Activated CD8-positive, alpha-beta T cell treated with anti-CD3 and anti-CD28 coated beads, Interleukin-2, amount 10 ng/mL, durations not matched to agents 7 days and 5 days (primary cell): ENCODE measurements around the gene CDYL. TPM values are rescaled to one million over a fixed set of nuclear protein-coding genes. Genes with fewer than 3 reads are reported as not detected.
A peak's percentile ranks its signal among the peaks of the same experiment; 100 is the strongest.

Experiments used
- ATAC-seq: fragments of 150-1000 bp; cut with Tn5 transposase; one replicate; pipeline ENCODE4 v1.10.0; 2021; ENCODE audit warnings: moderate library complexity
- CTCF ChIA-PET: fragments of 350-600 bp; sonication (Branson Sonifier 250); formaldehyde crosslinking; loops from one replicate; lab custom pipeline; 2021; ENCODE audit warnings: antibody characterized with exemption; lab: Charles Lee
- POLR2A ChIA-PET: fragments of 350-600 bp; sonication (Branson Sonifier 250); formaldehyde crosslinking; loops from one replicate; lab custom pipeline; 2021; ENCODE audit warnings: antibody characterized with exemption; lab: Charles Lee
- DNase-seq: peaks from one replicate; pipeline ENCODE4 v3.0.0-alpha.2; 2020
- H3K27ac Mint-ChIP-seq: one replicate; pipeline ENCODE4 v1.8.0; 2021; ENCODE audit warnings: mild to moderate bottlenecking, mixed read lengths
- H3K27me3 Mint-ChIP-seq: one replicate; pipeline ENCODE4 v1.8.0; 2021; ENCODE audit warnings: low read depth, mixed read lengths
- H3K36me3 Mint-ChIP-seq: one replicate; pipeline ENCODE4 v1.8.0; 2021; ENCODE audit warnings: low read depth, mixed read lengths
- H3K4me1 Mint-ChIP-seq: one replicate; pipeline ENCODE4 v1.8.0; 2021; ENCODE audit warnings: low read depth, mixed read lengths
- H3K4me3 Mint-ChIP-seq: one replicate; pipeline ENCODE4 v1.8.0; 2021; ENCODE audit warnings: mild to moderate bottlenecking, mixed read lengths
- H3K9me3 Mint-ChIP-seq: one replicate; pipeline ENCODE4 v1.8.0; 2022; ENCODE audit warnings: mixed read lengths; ENCODE audit not compliant: insufficient read depth
- total RNA-seq, 2 experiments: library from RNA; stranded (reverse); gene quantifications; one replicate each; pipeline ENCODE4 v1.2.3, GENCODE V29; 2021

The CDYL gene
- total RNA-seq, 2 experiments from 2014 or later = 32.5 to 36.3 TPM

DNA sequence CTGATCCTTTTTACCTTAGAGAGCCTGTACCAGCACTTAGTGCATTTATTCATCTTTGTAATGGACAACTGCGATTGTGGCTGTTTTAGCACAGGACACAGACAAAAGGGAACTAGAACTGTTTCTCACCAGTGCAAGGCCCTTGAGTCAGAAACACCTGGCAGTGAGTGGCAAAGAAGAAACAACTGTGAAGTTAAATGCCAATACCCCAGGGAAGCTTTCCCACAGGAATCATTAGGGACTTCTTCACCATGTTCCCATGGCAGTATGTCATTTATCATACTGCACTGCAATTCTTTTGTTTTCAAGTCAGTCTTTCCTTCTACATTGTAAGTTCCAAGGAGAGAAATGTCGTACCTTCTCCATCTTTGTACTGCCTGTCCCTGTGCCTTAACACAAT lies 28.6 kb upstream of the CDYL start:
- Mint-ChIP-seq H3K36me3 (no peaks in the 10 kb centered on the region), H3K27me3 (peaks cover 8% of the 10 kb centered on the region), H3K4me1 (no peaks in the 10 kb centered on the region), H3K9me3 (no peaks in the 10 kb centered on the region), H3K27ac (no peak overlapping the region), H3K4me3 (no peak overlapping the region)
- ATAC-seq (no peak), DNase-seq (no peak)
- POLR2A ChIA-PET = no interaction called here
- CTCF ChIA-PET = no interaction called here

DNA sequence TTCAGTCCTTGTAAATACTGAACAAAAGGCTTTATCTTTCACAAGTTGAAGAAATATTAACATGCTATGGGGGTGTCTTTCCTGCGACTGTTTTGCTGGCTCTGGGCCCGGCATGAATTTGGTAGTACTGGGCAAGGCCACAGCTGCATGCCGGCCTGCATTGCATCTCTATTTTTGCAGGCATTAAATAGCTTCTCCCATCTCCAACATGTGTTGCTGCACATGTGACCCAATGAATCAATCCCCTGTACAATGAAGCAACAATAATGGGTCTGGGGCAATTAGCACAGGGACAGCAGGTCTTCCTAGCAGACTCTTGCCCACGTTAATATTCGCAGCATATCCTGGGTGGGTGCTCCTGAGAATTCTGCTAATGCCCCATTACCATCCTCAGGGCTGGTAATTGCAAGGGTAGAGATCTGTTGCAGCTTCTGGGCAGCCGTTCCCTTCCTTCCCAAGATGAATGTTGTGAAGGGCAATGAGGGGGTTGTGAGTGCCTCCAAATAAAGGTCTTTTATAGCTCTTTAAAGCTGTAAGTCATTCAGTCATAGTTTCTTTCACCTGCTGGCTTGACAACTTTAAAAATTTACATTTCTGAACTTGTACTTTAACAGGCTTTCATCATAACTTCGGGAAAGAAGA lies 24.3 kb upstream of the CDYL start:
- Mint-ChIP-seq H3K4me3 (no peak overlapping the region), H3K27me3 (peaks cover 18% of the 10 kb centered on the region), H3K27ac (no peak overlapping the region), H3K4me1 (no peaks in the 10 kb centered on the region), H3K9me3 (no peaks in the 10 kb centered on the region), H3K36me3 (no peaks in the 10 kb centered on the region)
- DNase-seq (no peak), ATAC-seq (no peak)
- CTCF ChIA-PET = no interaction called here
- POLR2A ChIA-PET = no interaction called here

DNA sequence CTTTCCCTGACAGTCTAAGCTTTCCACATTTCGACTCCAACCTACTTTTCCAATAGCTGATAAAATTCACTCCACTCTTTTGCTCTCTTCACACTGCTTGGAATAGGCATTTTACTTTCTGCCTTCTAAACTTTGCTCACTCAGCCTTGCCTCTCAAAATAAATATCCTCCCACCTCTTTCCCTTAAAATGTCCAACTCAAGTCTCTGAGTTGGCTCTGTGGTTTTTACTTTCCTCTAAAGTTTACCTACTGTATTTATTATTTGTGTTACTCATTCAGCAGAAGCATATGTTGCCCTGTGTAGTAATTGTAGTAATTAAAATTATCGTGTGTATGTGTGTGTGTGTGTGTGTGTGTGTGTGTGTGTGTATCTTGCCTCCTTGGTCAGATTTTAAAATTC lies 20.0 kb upstream of the CDYL start:
- Mint-ChIP-seq H3K4me3 (no peak overlapping the region), H3K27ac (no peak overlapping the region), H3K9me3 (no peaks in the 10 kb centered on the region), H3K4me1 (no peaks in the 10 kb centered on the region), H3K36me3 (no peaks in the 10 kb centered on the region), H3K27me3 (peaks cover 16% of the 10 kb centered on the region)
- DNase-seq = no peak
- ChIA-PET POLR2A (no interaction called here), CTCF (no interaction called here)
- ATAC-seq = no peak

DNA sequence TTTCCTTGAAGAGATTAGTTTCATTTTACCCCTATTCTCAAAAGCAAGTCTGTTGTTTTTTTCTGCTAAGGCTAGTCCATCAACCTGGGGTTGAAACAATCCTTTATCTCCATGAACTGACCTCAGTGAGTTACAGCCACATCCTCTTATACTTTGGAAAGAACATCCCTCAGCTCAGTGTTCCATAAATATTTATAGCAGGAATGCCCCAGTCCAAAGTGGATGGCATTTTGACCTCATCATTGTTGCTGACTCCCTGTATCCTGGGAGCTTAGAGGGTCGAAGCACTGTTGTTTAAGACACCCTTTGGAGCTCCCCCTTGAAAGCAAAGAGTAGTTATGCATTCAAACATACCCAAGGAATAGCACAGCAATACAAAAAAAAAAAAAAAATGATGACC lies 16.2 kb upstream of the CDYL start:
- no peak overlapping the region for H3K4me3 Mint-ChIP-seq
- DNase-seq (no peak), ATAC-seq (no peak)
- no peaks in the 10 kb centered on the region for H3K36me3 Mint-ChIP-seq
- no peaks in the 10 kb centered on the region for H3K4me1 Mint-ChIP-seq
- peaks cover 11% of the 10 kb centered on the region for H3K9me3 Mint-ChIP-seq
- ChIA-PET CTCF (no interaction called here), POLR2A (no interaction called here)
- no peak overlapping the region for H3K27ac Mint-ChIP-seq
- peaks cover 11% of the 10 kb centered on the region for H3K27me3 Mint-ChIP-seq

DNA sequence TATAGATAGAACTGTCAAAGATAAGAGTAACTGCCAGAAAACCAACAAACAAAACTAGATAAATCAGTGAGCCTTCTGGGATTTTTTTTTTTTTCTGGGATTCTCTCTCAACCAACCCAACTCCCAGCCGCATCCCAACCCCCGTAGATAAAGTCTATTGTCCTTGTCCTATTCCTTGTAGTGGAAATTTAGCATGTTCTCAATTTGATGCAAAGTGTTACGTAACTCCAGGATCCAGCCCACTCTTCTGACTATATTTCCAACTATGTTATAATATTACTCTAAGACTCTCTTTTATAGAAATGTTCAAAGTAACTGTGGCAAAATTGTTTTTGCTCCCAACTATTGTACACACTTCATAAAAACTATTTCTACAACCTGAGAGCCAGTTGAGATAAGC lies 15.4 kb upstream of the CDYL start:
- no peak for DNase-seq
- no peak for ATAC-seq
- peaks cover 11% of the 10 kb centered on the region for H3K9me3 Mint-ChIP-seq
- no peaks in the 10 kb centered on the region for H3K4me1 Mint-ChIP-seq
- H3K27me3 Mint-ChIP-seq = peaks cover 9% of the 10 kb centered on the region
- H3K4me3 Mint-ChIP-seq = no peak overlapping the region
- POLR2A ChIA-PET = no interaction called here
- H3K36me3 Mint-ChIP-seq = no peaks in the 10 kb centered on the region
- H3K27ac Mint-ChIP-seq = no peak overlapping the region
- CTCF ChIA-PET = no interaction called here

DNA sequence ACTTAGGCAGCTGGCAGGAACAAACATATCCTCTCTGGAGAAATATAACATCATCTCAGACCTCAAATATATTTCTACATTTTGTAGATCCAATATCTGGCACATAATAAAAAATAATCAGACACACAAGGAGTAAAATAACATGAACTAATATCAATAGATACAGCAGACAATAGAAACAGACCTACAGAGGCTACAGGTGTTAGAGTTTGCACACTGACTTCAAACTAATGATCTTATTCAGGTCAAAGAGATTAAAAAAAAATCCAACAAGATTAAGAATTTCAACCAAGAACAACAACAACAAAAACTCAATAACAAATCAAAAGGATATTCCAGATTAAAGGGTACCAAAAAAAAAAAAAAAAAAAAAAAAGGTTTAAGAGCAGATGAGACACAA lies 13.9 kb upstream of the CDYL start:
- DNase-seq (no peak), ATAC-seq (no peak)
- Mint-ChIP-seq H3K9me3 (peaks cover 11% of the 10 kb centered on the region), H3K4me3 (no peak overlapping the region), H3K27me3 (peaks cover 6% of the 10 kb centered on the region), H3K36me3 (no peaks in the 10 kb centered on the region), H3K27ac (no peak overlapping the region), H3K4me1 (no peaks in the 10 kb centered on the region)
- POLR2A ChIA-PET = no interaction called here
- CTCF ChIA-PET = no interaction called here

DNA sequence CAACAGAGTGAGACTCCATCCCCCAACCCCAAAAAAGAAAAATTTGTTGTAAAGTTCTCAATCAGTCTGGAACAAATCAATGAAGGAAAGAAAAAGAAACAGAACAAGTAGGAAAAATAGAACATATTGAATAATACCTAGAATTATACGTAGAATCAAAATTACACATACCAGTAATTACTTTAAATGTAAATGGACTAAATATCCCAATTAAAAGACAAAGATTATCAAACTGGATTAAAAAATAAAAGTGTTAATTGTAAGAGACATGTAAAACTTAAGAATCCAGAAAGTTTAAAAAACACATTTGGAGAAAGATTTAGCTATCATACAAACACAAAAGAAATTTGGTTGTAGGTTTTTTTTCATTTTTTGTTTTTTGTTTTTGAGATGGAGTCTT lies 12.3 kb upstream of the CDYL start:
- DNase-seq = no peak
- H3K9me3 Mint-ChIP-seq = peaks cover 11% of the 10 kb centered on the region
- CTCF ChIA-PET = no interaction called here
- no peaks in the 10 kb centered on the region for H3K36me3 Mint-ChIP-seq
- peaks cover 8% of the 10 kb centered on the region for H3K27me3 Mint-ChIP-seq
- no peak overlapping the region for H3K27ac Mint-ChIP-seq
- H3K4me3 Mint-ChIP-seq = no peak overlapping the region
- H3K4me1 Mint-ChIP-seq = no peaks in the 10 kb centered on the region
- POLR2A ChIA-PET = no interaction called here
- ATAC-seq = no peak

DNA sequence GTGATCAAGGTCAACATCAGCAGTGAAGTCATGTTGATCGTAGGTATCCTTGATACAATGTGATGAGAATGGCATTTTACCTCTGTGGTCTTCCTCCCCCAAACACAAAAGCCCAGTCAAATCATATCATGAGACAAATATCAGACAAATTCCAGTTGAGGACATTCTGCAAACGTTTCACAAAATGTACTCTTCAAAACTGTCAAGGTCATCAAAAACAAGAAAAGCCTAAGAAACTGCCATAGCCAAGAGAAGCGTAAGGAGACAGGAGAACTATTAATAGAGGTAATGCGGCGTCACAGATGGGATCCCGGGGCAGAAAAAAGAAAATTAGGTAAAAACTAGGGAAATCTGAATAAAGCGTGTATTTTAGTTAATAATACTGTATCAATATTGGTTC lies 7.4 kb upstream of the CDYL start:
- ATAC-seq (no peak), DNase-seq (no peak)
- POLR2A ChIA-PET = no interaction called here
- Mint-ChIP-seq H3K36me3 (no peaks in the 10 kb centered on the region), H3K4me1 (no peaks in the 10 kb centered on the region), H3K9me3 (peaks cover 4% of the 10 kb centered on the region), H3K27ac (no peak overlapping the region), H3K27me3 (peaks cover 18% of the 10 kb centered on the region), H3K4me3 (no peak overlapping the region)
- CTCF ChIA-PET = no interaction called here

DNA sequence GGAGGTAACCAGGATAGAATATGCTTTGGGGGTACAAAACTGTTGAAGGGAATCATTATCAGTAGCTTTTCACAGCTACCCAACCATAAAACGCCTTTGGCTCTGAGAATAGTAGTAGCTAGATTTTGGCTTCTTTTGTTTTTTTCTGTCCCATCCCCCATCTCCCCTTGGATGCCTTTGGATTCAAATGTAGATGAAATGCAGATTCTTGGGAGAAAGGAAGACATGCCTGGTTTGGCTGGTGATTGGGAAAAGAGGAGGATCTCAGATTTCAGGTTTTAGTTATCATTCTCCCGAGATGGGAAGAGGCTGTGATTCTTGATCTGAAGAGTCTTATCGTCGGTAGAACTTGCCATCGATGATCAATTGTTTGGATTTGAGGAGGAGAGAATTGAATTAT lies 3.5 kb upstream of the CDYL start:
- ChIA-PET CTCF (interaction anchor here (1.4 kb wide), 1 partner anchor 258 kb away, joined by 4 read pairs; no protein-coding TSS in a partner anchor), POLR2A (no interaction called here)
- Mint-ChIP-seq H3K27ac (no peak overlapping the region), H3K27me3 (peaks cover 27% of the 10 kb centered on the region), H3K4me1 (peaks cover 16% of the 10 kb centered on the region), H3K9me3 (peaks cover under 1% of the 10 kb centered on the region), H3K4me3 (no peak overlapping the region), H3K36me3 (peaks cover under 1% of the 10 kb centered on the region)
- ATAC-seq = no peak
- DNase-seq = no peak

DNA sequence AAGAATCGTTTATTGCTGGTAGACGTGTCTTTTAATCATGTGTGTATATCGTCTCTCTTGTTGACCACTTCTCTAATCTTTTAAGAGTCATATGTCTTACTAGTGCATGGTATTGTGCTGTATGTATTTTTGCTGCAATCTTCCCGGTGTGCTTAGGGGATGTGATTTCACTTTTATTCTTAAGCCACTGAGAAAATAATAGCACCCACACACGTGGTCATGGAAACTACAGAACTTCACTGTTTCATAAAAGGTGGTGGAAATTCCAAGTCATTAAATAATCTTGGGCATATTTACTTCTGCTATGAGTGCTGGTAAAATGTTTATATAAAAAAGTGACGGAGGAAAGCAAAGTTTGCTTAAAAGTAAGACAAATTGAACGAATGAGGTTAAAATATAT lies 3.0 kb upstream of the CDYL start:
- CTCF ChIA-PET = no interaction called here
- peaks cover 5% of the 10 kb centered on the region for H3K9me3 Mint-ChIP-seq
- DNase-seq (no peak), ATAC-seq (no peak)
- H3K4me1 Mint-ChIP-seq = peaks cover 20% of the 10 kb centered on the region
- no peak overlapping the region for H3K27ac Mint-ChIP-seq
- no peak overlapping the region for H3K4me3 Mint-ChIP-seq
- peaks cover 27% of the 10 kb centered on the region for H3K27me3 Mint-ChIP-seq
- H3K36me3 Mint-ChIP-seq = peaks cover 5% of the 10 kb centered on the region
- POLR2A ChIA-PET = no interaction called here

DNA sequence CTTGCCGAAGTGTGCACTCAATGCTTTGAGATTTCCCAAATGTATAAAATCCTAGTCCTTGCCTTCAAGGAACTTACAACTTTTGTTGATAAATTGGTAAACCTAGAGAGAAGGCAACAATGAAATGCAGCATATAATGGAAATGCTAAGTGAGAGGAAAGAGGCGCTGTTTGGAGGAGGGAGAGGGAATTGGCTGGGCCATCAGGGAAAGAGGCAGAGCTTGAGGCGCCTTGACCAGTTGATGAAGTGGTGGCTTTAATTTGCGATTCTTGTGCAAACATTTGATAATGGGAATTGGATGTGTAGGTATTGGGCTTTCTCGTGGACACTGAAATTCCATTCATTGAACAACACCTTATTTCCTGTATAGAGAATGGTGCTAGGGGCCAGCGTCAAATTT lies 1.9 kb upstream of the CDYL start:
- POLR2A ChIA-PET = no interaction called here
- H3K4me1 Mint-ChIP-seq = peaks cover 30% of the 10 kb centered on the region
- peaks cover 9% of the 10 kb centered on the region for H3K9me3 Mint-ChIP-seq

DNA sequence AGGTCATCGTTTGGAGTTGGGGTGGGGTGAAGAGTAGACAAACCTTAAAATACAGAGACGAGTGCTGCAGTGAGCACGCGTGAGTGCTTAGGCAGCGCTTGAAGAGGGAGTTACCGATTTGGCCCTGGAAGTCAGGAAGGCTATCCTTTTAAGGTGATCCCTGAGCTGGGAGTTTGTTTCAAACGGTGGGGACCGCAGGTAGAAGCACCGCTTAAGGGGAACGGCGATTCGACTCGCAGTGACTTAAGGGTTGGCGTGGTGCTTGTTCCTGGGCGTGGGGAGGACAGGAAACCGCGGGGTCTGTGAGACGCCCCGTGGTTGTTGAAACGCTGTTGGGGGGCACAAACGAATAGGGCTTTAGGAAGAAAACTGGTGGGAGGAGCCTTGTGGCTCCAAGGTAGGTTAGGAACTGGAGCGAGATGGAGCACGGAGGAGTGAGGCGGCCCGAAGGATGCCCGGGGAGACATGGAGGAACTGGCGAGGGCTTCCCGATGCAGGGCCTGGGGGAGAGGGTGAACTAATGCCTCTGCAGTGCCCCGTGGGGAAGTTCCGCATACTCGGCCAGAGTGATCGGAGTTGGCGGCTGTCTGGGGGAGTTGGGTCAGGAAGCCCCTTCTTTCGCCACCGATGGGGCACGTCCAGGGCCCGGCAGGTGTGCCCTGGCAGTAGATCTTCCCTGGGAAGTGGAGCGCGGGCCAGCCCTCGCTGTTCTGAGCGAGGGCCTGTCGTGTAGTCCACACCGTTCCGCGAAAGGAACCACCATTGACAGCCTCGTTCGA lies 1.3 kb upstream of the CDYL start:
- Mint-ChIP-seq H3K9me3 (peaks cover 9% of the 10 kb centered on the region), H3K27ac (peak overlapping the region; percentile 77), H3K4me1 (peaks cover 32% of the 10 kb centered on the region), H3K36me3 (peaks cover 12% of the 10 kb centered on the region), H3K4me3 (peak overlapping the region; percentile 73), H3K27me3 (peaks cover 24% of the 10 kb centered on the region)
- ATAC-seq = no peak
- ChIA-PET POLR2A (no interaction called here), CTCF (interaction anchor here (1.2 kb wide), 1 partner anchor 229 kb away, joined by 3 read pairs; the partner anchor contains the start of gene RPP40)
- DNase-seq = peak; percentile 26

More for the DNA sequence above, 1.9 kb upstream of the CDYL start:
- CTCF ChIA-PET = interaction anchor here (1.2 kb wide), 1 partner anchor 229 kb away, joined by 3 read pairs; the partner anchor contains the start of gene RPP40
- H3K27ac Mint-ChIP-seq = peak overlapping the region; percentile 77
- DNase-seq (no peak), ATAC-seq (no peak)
- H3K36me3 Mint-ChIP-seq = peaks cover 10% of the 10 kb centered on the region
- peaks cover 24% of the 10 kb centered on the region for H3K27me3 Mint-ChIP-seq
- H3K4me3 Mint-ChIP-seq = peak overlapping the region; percentile 73
